GM18951 (cell line): ENCODE data around the gene SEMA5B.

ENCODE experiments used
- POLR2A ChIP-seq: IDR thresholded peaks from 4 replicates; pipeline ENCODE4 v1.6.1; 2011; ENCODE audit warnings: mild to moderate bottlenecking; ENCODE audit not compliant: insufficient read length, insufficient read depth; ENCODE audit errors: extremely low read depth
- in situ Hi-C: fragments of 300-500 bp; cut with MboI; formaldehyde crosslinking; loops from one replicate; pipeline ENCODE4 v1.12.0; 2022; ENCODE audit warnings: low sequenced_read_pairs, mixed read lengths, inconsistent platforms; ENCODE audit not compliant: unreplicated experiment

The SEMA5B gene

DNA sequence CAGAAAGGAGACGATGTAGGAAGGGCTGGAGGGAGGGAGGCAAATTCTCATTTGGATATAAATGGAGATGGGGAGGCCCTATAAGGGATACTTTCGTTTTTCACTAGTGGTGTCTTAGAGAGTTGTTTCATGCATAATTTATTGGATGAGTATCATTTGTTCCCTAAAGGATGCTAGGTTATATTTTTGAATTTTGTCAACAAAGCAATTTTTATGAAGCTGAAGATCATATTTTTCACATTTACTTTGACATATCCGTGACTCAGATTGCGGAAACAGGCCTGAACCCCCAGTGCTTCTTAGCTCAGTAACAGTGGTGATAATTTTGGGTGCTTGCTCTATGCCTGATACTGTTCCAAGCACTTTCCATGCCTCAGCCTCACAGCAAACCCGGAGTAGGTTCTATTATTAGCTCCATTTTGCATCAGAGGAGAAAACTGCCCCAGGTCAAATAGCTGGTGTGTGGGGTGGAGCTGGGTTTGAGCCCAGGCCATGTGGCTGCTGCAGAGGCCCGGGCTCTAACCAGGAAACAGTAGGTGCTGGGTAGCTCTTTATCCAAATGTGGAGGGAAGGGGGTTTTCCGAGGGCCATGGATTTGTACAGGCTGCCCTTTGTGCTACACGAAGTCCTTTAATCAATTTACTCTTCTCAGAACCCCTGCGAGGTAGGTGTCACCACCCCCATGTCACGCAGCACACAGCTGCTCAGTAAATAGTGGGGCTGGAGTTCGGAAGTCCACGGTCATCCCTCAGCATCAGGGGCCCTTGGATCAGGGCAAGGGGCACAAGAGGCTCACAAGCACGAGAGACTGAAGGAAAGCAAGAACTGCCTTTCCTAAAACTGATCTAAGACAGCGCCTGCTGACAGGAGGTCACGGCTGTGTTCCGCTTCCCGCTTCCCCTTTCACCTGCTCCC is 133.6 kb downstream of the SEMA5B start:
- in situ Hi-C loops, result no loop called here
- TF ChIP-seq POLR2A, result no peak

GRCh38 chr3:122893282-122893681 is 134.3 kb downstream of the SEMA5B start:
- in situ Hi-C loops, result no loop called here
- no peak for TF ChIP-seq POLR2A

DNA sequence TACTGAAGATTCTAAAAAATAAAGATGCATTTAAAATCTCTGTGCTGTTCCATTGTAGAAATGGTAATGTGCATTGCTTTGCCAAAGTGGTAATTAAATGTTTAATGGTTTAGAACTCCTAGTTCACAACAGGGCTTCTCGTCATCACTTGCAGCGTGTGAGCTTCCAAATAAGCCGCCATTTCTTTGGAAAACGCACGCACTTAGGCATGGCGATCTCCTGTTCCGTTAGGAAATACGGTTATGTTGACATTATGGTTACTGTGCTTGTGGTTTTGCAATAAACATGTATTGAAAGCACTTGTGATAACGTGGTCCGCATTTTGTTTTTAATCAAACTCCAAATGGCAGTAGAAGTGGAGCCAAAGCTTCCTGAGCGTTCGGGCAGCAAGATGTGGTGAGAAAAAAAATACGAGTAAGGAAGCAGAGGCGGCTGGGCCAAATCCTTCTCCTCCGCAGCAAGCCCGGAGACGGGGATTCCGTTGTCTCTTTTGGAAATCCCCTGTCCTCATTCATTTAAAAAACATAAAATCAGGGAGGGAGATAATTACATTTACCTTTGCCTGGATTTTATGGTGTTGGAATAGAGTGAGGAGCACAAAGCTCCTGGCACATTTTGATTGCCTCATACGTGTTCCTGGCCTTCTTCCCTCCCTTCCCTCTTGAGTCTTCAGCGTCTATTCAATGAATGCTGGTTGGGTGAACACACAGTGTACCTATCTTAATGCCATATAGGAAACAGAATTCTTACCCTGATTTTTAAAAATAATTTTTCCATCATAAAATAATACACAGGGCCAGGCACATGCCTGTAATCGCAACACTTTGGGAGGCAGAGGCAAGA is 135.2 kb downstream of the SEMA5B start:
- in situ Hi-C loops, result no loop called here
- no peak for TF ChIP-seq POLR2A

DNA sequence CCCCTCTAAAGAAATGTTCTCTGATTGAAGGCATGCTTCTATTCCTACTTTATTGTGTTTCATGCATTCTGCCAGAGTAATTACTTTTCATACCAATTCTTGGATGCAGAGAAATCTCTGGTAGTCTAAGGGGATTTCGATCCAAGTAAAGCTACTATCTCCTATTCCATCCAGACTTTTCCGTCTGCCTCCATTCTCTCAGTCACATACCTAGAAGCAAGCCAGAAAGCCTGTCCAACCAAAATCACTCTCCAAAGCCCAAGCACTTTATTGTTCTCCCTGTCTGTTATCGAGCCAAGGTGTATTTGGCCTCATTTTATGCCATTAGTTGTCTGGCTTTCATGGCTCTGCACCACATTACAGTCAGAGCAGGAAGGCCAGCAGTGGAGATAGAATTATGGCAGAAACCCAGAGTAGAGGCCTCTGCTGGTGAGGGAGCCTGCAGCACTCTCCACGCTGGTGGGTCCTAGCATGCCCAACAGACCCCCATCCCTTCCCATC is 136.8 kb downstream of the SEMA5B start:
- TF ChIP-seq POLR2A, result no peak
- in situ Hi-C loops, result no loop called here

- TF ChIP-seq POLR2A, result no peak
- in situ Hi-C loops, result no loop called here
Measured at GRCh38 chr3:122890077-122890719, 137.4 kb downstream of the SEMA5B start.

GRCh38 chr3:122886946-122887345 is 140.6 kb downstream of the SEMA5B start:
- in situ Hi-C loops, result no loop called here
- no peak for TF ChIP-seq POLR2A

DNA sequence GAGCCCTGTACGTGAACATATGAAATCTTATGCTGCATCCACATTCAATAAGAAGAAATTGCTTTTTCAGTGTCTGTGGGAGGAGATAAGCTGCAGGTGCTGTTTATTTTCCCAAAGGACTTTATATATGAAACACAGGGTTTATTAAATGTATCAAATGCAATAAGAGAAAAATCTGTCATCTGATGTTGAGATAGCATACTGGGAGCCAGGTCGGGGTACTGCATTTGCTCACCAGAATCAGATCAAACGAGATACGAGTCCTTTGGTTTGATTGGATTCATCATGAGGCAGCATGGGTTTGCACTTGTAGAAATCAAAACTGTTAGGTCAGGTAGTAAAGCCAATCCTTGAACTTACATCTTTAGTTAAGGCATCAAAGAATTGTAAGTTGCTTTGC is 141.3 kb downstream of the SEMA5B start:
- TF ChIP-seq POLR2A, result no peak
- in situ Hi-C loops, result no loop called here

GRCh38 chr3:122882361-122882947 is 145.1 kb downstream of the SEMA5B start:
- in situ Hi-C loops, result no loop called here
- TF ChIP-seq POLR2A, result no peak

DNA sequence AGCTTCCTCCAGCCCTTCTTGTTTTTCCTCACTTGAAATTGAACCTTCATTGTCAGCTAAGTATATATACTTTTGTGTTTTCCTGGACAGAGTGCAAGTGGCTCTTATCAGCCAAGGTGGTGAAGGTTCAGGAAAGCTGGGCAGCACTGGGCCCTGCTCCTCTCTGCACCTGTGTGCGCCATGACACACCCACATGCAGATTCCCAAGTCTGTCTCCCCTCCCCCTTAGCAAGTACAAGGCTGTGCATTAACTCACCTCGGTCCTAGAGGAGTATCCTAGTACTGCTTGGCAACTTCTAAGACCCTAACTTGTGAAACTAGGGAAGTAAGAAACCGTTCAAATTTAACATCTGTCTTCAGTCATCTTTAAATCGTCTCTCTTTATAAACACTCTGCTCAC is 146.9 kb downstream of the SEMA5B start:
- in situ Hi-C loops, result no loop called here

DNA sequence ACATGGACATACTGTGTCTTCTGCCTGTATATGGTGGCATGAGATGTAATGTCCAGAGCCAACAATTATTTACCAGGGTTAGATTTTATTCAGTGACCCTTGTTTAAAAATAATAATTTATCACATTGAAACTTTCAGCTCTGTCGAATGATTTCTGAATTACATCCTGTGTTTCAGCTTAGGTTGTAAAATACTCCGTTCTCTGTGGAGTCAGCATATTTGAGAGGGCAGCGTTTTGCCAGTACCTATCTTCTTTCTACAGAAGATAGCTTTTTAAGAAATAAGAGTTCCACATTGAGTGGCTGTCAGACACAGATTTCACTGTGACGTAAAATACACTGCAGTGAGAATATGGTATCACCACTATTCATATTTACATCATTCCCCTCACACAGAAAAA is 147.4 kb downstream of the SEMA5B start:
- TF ChIP-seq POLR2A, result no peak

More for the DNA sequence above, 146.9 kb downstream of the SEMA5B start:
- no peak for TF ChIP-seq POLR2A

GRCh38 chr3:122875547-122876127 is 151.9 kb downstream of the SEMA5B start:
- in situ Hi-C loops, result no loop called here
- no peak for TF ChIP-seq POLR2A

More for the DNA sequence above, 147.4 kb downstream of the SEMA5B start:
- in situ Hi-C loops, result no loop called here

DNA sequence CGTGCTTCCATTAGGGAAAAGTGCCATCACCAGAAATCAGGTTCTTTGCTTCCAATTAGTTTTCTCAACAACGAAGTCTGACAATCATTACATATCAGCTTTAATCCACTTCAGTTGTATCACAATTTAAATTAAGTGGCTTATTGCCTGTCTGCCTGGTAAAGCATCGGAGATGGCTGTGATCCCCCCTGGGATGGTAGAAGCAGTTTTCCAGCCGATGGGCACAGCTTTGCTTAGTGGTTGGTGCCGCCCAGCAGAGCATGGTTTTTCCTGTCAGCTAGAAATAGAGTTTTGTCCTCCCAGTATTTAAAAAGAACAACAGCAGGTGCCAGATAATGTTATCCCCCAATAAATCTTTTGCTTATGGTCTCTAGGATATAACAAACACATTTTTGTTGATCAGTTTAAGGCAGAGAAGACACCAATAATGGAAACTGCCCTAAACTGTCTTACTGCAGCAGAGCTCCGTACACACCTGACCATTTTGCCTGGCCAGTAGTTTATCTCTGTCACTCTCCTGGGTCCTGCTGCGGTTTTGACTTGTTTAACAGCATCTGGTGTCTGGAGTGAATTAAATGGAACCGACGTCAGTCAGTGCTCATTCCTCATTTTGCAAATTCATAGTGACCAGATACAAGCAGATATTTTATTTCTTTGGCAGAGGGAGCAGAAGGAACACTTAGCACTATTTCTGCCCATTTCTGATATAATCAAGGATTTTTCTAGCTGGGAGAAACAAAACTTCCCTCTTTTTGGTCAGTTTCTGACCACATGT is 153.6 kb downstream of the SEMA5B start:
- TF ChIP-seq POLR2A, result no peak
- in situ Hi-C loops, result no loop called here
